GM18499 (cell line): ENCODE data around the gene TCEA2.

Experiments
- ATAC-seq: cut with Tn5 transposase; IDR thresholded peaks from one replicate; pipeline ENCODE4 v1.9.1; 2021; ENCODE audit warnings: moderate number of reproducible peaks; ENCODE audit not compliant: insufficient read depth, unreplicated experiment

TCEA2 gene

GRCh38 chr20:64119301-64119680 is 56.3 kb downstream of the TCEA2 start:
- ATAC-seq, result no peak

DNA sequence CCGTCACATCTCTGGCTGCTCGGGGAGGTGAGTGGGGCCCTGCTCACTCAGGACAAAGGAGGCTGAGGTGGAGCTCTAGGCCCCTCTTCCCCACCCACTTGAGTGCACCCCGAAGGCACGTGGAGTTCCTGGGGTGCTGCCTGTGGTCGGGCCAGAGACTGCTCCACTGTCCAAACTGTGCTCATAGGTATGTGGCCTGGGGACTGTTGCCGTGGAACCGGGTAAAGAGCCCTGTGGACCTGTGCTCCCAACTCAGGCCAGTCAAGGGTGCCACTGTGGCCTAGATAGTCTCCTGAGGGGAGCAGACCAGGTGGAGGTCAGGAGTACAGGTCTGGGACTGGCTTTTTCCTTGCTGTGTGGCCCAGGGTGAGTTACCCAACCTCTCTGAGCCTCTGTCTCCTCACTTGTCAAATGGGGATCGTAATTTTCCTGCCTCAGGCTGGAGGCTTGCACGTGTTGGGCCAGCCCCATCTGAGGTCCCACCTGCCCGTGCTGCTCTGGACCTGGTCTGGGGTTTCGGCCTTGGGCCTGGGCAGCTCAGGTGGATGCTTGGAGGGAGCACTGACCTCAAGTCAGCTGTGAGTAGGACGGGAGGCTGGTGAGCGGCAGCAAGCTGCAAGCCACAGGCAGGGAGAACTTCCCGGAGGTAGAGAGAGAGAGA is 56.8 kb downstream of the TCEA2 start:
- no peak for ATAC-seq

DNA sequence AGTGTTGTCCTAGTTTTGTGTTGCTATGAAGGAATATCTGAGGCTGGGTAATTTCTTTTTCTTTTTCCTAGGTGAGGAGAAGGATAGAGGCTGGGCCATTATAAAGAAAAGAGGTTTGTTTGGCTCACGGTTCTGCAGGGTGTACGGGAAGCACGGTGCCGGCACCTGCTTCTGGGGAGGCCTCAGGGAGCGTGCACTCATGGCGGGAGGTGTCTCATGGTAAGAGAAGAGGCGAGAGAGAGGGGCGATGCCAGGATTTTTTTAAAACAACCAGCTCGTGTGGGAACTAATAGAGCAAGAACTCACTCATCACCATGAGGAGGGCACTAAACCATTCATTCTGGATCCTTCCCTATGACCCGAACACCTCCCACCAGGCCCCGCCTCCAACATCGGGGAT is 58.6 kb downstream of the TCEA2 start:
- ATAC-seq, result no peak
